Liver (tissue), 9 donors: ENCODE data around the gene SH2D3C. TPM values are rescaled to one million over a fixed set of nuclear protein-coding genes. Genes with fewer than 3 reads are reported as not detected.

ENCODE experiments used
- DNase-seq: peaks from one replicate; pipeline ENCODE4 v3.0.0-alpha.2; 2017; ENCODE audit warnings: low spot score
- H3K27ac ChIP-seq, 2 donors: one replicate each; pipeline ENCODE4 v1.7.0; 2013; ENCODE audit warnings: inconsistent platforms in 2 of 2, low read length in 2 of 2, control low read depth in 1 of 2, low read depth in 1 of 2, mild to moderate bottlenecking in 1 of 2
- H3K27me3 ChIP-seq, 4 donors: one replicate each; pipeline versions ENCODE4 v1.6.1 to v1.7.0; 2013; ENCODE audit warnings: low read length in 3 of 4, inconsistent platforms in 1 of 4, mild to moderate bottlenecking in 1 of 4, moderate library complexity in 1 of 4; ENCODE audit not compliant: control insufficient read depth in 4 of 4, insufficient read depth in 4 of 4
- H3K36me3 ChIP-seq, 4 donors: one replicate each; pipeline versions ENCODE4 v1.6.1 to v1.7.0; 2013; ENCODE audit warnings: low read length in 3 of 4, mild to moderate bottlenecking in 3 of 4, low read depth in 1 of 4, moderate library complexity in 1 of 4; ENCODE audit not compliant: control insufficient read depth in 4 of 4, insufficient read depth in 3 of 4
- H3K4me1 ChIP-seq, 4 donors: one replicate each; pipeline versions ENCODE4 v1.6.1 to v1.7.0; 2013; ENCODE audit warnings: low read length in 3 of 4, mild to moderate bottlenecking in 3 of 4, moderate library complexity in 1 of 4; ENCODE audit not compliant: control insufficient read depth in 4 of 4, insufficient read depth in 4 of 4
- H3K4me3 ChIP-seq, 3 donors: one replicate each; pipeline versions ENCODE4 v1.6.1 to v1.7.0; 2013; ENCODE audit warnings: low read length in 3 of 3, control low read depth in 1 of 3, low read depth in 1 of 3, mild to moderate bottlenecking in 1 of 3
- H3K9ac ChIP-seq, 2 donors: one replicate each; pipeline ENCODE4 v1.7.0; 2013; ENCODE audit warnings: low read length in 2 of 2, mild to moderate bottlenecking in 2 of 2, moderate library complexity in 2 of 2, control low read depth in 1 of 2, low read depth in 1 of 2
- H3K9me3 ChIP-seq, 4 donors: one replicate each; pipeline versions ENCODE4 v1.6.1 to v1.7.0; 2013; ENCODE audit warnings: low read length in 3 of 4; ENCODE audit not compliant: control insufficient read depth in 4 of 4
- CTCF ChIP-seq: fragments of 150-350 bp; IDR thresholded peaks from 2 replicates; pipeline ENCODE4 v1.5.1; 2017; ENCODE audit warnings: improper control_type of control experiment, low read depth, low read length; ENCODE audit not compliant: missing input control
- EGR1 ChIP-seq, 2 donors: IDR thresholded peaks; 2 replicates each; pipeline ENCODE4 v1.6.1; 2016 to 2018; ENCODE audit warnings: antibody characterized with exemption in 2 of 2, low read depth in 2 of 2
- FOXA1 ChIP-seq: IDR thresholded peaks from 2 replicates; pipeline ENCODE4 v1.6.1; 2016; ENCODE audit warnings: antibody characterized with exemption
- FOXA2 ChIP-seq: IDR thresholded peaks from 2 replicates; pipeline ENCODE4 v1.6.1; 2016; ENCODE audit warnings: antibody characterized with exemption
- HNF4A ChIP-seq, 2 donors: conservative IDR thresholded peaks; 2 replicates each; pipeline ENCODE4 v1.6.1; 2016; ENCODE audit warnings: antibody characterized with exemption in 2 of 2, mild to moderate bottlenecking in 2 of 2
- HNF4G ChIP-seq: IDR thresholded peaks from 2 replicates; pipeline ENCODE4 v1.6.1; 2016; ENCODE audit warnings: antibody characterized with exemption
- JUND ChIP-seq, 2 donors: IDR thresholded peaks; 2 replicates each; pipeline ENCODE4 v1.6.1; 2016; ENCODE audit warnings: antibody characterized with exemption in 2 of 2
- MAX ChIP-seq: IDR thresholded peaks from 2 replicates; pipeline ENCODE4 v1.6.1; 2016; ENCODE audit warnings: antibody characterized with exemption
- NR2F2 ChIP-seq: IDR thresholded peaks from 2 replicates; pipeline ENCODE4 v1.6.1; 2016; ENCODE audit warnings: antibody characterized with exemption
- RXRA ChIP-seq, 2 donors: IDR thresholded peaks; 2 replicates each; pipeline ENCODE4 v1.6.1; 2017 to 2018; ENCODE audit warnings: antibody characterized with exemption in 2 of 2, mild to moderate bottlenecking in 1 of 2
- SP1 ChIP-seq: IDR thresholded peaks from 2 replicates; pipeline ENCODE4 v1.6.1; 2018; ENCODE audit warnings: antibody characterized with exemption, mild to moderate bottlenecking
- TAF1 ChIP-seq: conservative IDR thresholded peaks from 2 replicates; pipeline ENCODE4 v1.6.1; 2016; ENCODE audit warnings: antibody characterized with exemption, mild to moderate bottlenecking
- WGBS: extraction: QIAGEN DNeasy Blood & Tissue Kit; methylation state at CpG from one replicate; pipeline ENCODE4 v1.1.7; 2013; 5-methylcytosine and 5-hydroxymethylcytosine counted together
- polyA plus RNA-seq, 2 donors: library from polyadenylated mRNA; stranded (reverse) in 1 of 2; unstranded in 1 of 2; fragments of 200-250 nt in 1 of 2; fragments of >200 nt in 1 of 2; fragmentation: Nextera tagmentation in 1 of 2; extraction: Ambion mirVana in 1 of 2; gene quantifications; one replicate each; pipeline versions ENCODE4 v1.2.1 to v1.2.3, GENCODE V29; 2013 to 2015
- total RNA-seq, 2 donors: library from RNA; depleted of rRNA; stranded (reverse); fragments of >200 nt; gene quantifications; one replicate each; pipeline ENCODE4 v1.2.3, GENCODE V29; 2014
- TF ChIP-seq, protein P1 (sequence below): IDR thresholded peaks from 2 replicates; pipeline ENCODE4 v1.6.1; 2016; ENCODE audit warnings: antibody characterized with exemption
- TF ChIP-seq, protein P2 (sequence below): IDR thresholded peaks from 2 replicates; pipeline ENCODE4 v1.6.1; 2016; ENCODE audit warnings: antibody characterized with exemption
- TF ChIP-seq, protein P3 (sequence below): IDR thresholded peaks from 2 replicates; pipeline ENCODE4 v1.6.1; 2016; ENCODE audit warnings: antibody characterized with exemption, mild to moderate bottlenecking
- donor health status: healthy.
- donor health status: healthy.
- donor health status: healthy.
- donor health status: healthy.
- donor health status: healthy.

The SH2D3C gene
- total and polyA plus RNA-seq, 4 donors, result 2.2 to 5.1 (median 3.9) TPM

DNA sequence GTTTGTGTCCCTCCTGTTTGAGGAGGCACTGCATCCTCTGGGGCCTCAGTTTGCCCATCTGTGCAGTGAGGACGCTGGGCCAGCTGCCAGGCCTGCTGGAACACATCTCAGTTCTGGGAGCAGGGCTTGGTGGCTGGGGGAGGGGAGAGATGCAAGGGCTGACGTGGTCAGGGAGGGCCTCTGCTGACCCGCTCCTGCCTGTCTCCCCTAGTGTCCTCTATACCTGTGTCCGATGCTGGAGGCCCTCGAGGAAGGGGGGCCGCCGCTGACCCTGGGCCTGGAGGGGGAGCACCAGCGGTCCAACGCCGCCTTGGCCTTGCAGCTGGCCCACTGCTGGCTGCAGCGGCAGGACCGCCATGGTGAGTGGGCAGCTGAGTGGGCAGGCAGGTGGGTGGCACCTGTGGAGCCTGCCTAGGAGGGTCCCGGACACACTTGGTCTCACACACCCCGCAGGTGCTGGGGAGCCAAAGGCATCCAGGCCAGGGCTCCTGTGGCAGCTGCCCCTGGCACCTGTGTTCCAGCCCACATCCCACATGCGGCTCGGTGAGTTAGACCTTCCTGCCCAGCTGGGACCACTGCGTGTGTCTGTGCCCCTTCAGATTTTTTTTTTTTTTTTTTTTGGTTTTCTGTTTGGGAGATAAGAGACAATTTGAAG is 30.0 kb upstream of the SH2D3C start:
- Histone ChIP-seq H3K27me3 (no peaks in the 10 kb centered on the region), H3K4me1 (peaks cover 15 to 35% (median 22%) of the 10 kb centered on the region in 4 donors), H3K27ac (no peak overlapping the region), H3K4me3 (no peak overlapping the region), H3K36me3 (peaks cover 11 to 37% (median 22%) of the 10 kb centered on the region in 4 donors), H3K9ac (no peak overlapping the region), H3K9me3 (no peaks in the 10 kb centered on the region)
- no peak for DNase-seq
- WGBS, result 91% methylated on average over 17 of the region's 17 CpGs
- TF ChIP-seq FOXA2 (no peak), MAX (no peak), RXRA (IDR thresholded peaks at IDR 0.05) (no peak), TAF1 (no peak), FOXA1 (no peak), SP1 (no peak)
- TF ChIP-seq, protein P1, sequence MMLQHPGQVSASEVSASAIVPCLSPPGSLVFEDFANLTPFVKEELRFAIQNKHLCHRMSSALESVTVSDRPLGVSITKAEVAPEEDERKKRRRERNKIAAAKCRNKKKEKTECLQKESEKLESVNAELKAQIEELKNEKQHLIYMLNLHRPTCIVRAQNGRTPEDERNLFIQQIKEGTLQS, result no peak

- no peaks in the 10 kb centered on the region for H3K27me3 ChIP-seq
- H3K4me3 ChIP-seq, result no peak overlapping the region
- no peaks in the 10 kb centered on the region for H3K9me3 ChIP-seq
- H3K27ac ChIP-seq, result no peak overlapping the region
- peaks cover 15 to 42% (median 29%) of the 10 kb centered on the region in 4 donors for H3K4me1 ChIP-seq
- no peak for TF ChIP-seq FOXA1
- TF ChIP-seq, protein P2, sequence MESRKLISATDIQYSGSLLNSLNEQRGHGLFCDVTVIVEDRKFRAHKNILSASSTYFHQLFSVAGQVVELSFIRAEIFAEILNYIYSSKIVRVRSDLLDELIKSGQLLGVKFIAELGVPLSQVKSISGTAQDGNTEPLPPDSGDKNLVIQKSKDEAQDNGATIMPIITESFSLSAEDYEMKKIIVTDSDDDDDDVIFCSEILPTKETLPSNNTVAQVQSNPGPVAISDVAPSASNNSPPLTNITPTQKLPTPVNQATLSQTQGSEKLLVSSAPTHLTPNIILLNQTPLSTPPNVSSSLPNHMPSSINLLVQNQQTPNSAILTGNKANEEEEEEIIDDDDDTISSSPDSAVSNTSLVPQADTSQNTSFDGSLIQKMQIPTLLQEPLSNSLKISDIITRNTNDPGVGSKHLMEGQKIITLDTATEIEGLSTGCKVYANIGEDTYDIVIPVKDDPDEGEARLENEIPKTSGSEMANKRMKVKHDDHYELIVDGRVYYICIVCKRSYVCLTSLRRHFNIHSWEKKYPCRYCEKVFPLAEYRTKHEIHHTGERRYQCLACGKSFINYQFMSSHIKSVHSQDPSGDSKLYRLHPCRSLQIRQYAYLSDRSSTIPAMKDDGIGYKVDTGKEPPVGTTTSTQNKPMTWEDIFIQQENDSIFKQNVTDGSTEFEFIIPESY, result no peak
- no peak for TF ChIP-seq HNF4A (conservative IDR thresholded peaks at IDR 0.05)
- no peak for TF ChIP-seq FOXA2
- TF ChIP-seq RXRA (IDR thresholded peaks at IDR 0.05), result no peak
- TF ChIP-seq, protein P1, result no peak
- no peak for TF ChIP-seq SP1
- TF ChIP-seq JUND (IDR thresholded peaks at IDR 0.05), result no peak
- no peak for TF ChIP-seq NR2F2
- no peak for TF ChIP-seq HNF4G
- TF ChIP-seq, protein P3, sequence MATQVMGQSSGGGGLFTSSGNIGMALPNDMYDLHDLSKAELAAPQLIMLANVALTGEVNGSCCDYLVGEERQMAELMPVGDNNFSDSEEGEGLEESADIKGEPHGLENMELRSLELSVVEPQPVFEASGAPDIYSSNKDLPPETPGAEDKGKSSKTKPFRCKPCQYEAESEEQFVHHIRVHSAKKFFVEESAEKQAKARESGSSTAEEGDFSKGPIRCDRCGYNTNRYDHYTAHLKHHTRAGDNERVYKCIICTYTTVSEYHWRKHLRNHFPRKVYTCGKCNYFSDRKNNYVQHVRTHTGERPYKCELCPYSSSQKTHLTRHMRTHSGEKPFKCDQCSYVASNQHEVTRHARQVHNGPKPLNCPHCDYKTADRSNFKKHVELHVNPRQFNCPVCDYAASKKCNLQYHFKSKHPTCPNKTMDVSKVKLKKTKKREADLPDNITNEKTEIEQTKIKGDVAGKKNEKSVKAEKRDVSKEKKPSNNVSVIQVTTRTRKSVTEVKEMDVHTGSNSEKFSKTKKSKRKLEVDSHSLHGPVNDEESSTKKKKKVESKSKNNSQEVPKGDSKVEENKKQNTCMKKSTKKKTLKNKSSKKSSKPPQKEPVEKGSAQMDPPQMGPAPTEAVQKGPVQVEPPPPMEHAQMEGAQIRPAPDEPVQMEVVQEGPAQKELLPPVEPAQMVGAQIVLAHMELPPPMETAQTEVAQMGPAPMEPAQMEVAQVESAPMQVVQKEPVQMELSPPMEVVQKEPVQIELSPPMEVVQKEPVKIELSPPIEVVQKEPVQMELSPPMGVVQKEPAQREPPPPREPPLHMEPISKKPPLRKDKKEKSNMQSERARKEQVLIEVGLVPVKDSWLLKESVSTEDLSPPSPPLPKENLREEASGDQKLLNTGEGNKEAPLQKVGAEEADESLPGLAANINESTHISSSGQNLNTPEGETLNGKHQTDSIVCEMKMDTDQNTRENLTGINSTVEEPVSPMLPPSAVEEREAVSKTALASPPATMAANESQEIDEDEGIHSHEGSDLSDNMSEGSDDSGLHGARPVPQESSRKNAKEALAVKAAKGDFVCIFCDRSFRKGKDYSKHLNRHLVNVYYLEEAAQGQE, result no peak
- no peak for TF ChIP-seq EGR1 (IDR thresholded peaks at IDR 0.05; ENCODE audit: low read depth in 2 of 2)
- no peak for TF ChIP-seq CTCF
- TF ChIP-seq TAF1, result no peak
- H3K9ac ChIP-seq, result no peak overlapping the region
- peaks cover 5 to 28% (median 13%) of the 10 kb centered on the region in 4 donors for H3K36me3 ChIP-seq
- 96% methylated on average over 14 of the region's 14 CpGs for WGBS
- no peak for DNase-seq
Observed at GRCh38 chr9:127806871-127807270, 28.4 kb upstream of the SH2D3C start.
